HepG2 (cell line): ENCODE measurements around the gene TBC1D10B. TPM values are rescaled to one million over a fixed set of nuclear protein-coding genes. Genes with fewer than 3 reads are reported as not detected.
A peak's percentile ranks its signal among the peaks of the same experiment; 100 is the strongest.
"Not testable (repeated sequence)": the region's sequence is repeated elsewhere in the genome, so short reads cannot be mapped to it uniquely, and the experiment has no call there.

Experiments
- ATAC-seq: fragments of 200-7000 bp; cut with Tn5 transposase; 3 replicates; pipeline ENCODE4 v1.9.1; 2020; ENCODE audit warnings: mild to moderate bottlenecking, moderate library complexity
- BruUV-seq: library from RNA; stranded (reverse); fragments of 400-500 nt; replicated peaks from 2 replicates; lab custom pipeline; 2021; lab: Mats Ljungman, UMichigan
- CTCF ChIA-PET: fragments of 300-600 bp; formaldehyde crosslinking; extraction: SDS; loops from one replicate; lab custom pipeline; 2021; ENCODE audit warnings: low total read pairs, inconsistent platforms, low intra/inter-chr PET ratio; lab: Yijun Ruan, JAX
- POLR2A ChIA-PET: fragments of 350-600 bp; sonication (Branson Sonifier 250); formaldehyde crosslinking; loops from one replicate; lab custom pipeline; 2020; ENCODE audit warnings: antibody characterized with exemption, inconsistent platforms; lab: Yijun Ruan, JAX
- DNase-seq: peaks from one replicate; pipeline ENCODE4 v3.0.0-alpha.2; 2015; ENCODE audit warnings: low spot score
- FAIRE-seq: peaks from 3 replicates; lab custom pipeline; 2011; peaks lifted over from hg19 to GRCh38; lab: Jason Lieb, UNC
- H2AFZ ChIP-seq: one replicate; pipeline ENCODE4 v1.6.1; 2011; ENCODE audit warnings: low read length, inconsistent platforms
- H3K27ac ChIP-seq: fragments of 300-600 bp; 3 replicates; pipeline ENCODE4 v1.8.0; 2011; ENCODE audit warnings: mixed run types, mild to moderate bottlenecking, mixed read lengths, low read length, inconsistent platforms; ENCODE audit not compliant: insufficient read depth; ENCODE audit errors: extremely low read length
- H3K27me3 ChIP-seq, 2 experiments: fragments of 200-600 bp in 1 of 2; 2 replicates in 1 of 2; 3 replicates in 1 of 2; pipeline versions ENCODE4 v1.6.0 to v1.8.0; 2011; ENCODE audit warnings: low read length in 2 of 2, mild to moderate bottlenecking in 2 of 2, moderate library complexity in 2 of 2, inconsistent platforms in 1 of 2; ENCODE audit not compliant: insufficient read depth in 2 of 2, control insufficient read depth in 1 of 2
- H3K36me3 ChIP-seq, 2 experiments: fragments of 200-600 bp in 1 of 2; replicated peaks in 1 of 2; 2 replicates in 1 of 2; 3 replicates in 1 of 2; pipeline versions ENCODE4 v1.5.1 to v1.8.0; 2011; ENCODE audit warnings: low read length in 2 of 2, inconsistent platforms in 1 of 2; ENCODE audit not compliant: insufficient read depth in 2 of 2, control insufficient read depth in 1 of 2
- H3K4me1 ChIP-seq: 2 replicates; pipeline ENCODE4 v1.5.1; 2012; ENCODE audit warnings: low read length, inconsistent platforms; ENCODE audit not compliant: insufficient read depth
- H3K4me2 ChIP-seq: 2 replicates; pipeline ENCODE4 v1.6.0; 2011; ENCODE audit warnings: low read depth, low read length, inconsistent platforms
- H3K4me3 ChIP-seq, 3 experiments: fragments of 200-600 bp in 1 of 3; sonication (generic), shearing (Covaris generic) in 1 of 3; replicated peaks in 1 of 3; 2 replicates each; pipeline ENCODE4 v1.5.1; 2011 to 2016; ENCODE audit warnings: low read length in 3 of 3, inconsistent platforms in 2 of 3, low read depth in 2 of 3, mild to moderate bottlenecking in 2 of 3, control low read depth in 1 of 3, mixed read lengths in 1 of 3; ENCODE audit not compliant: insufficient read depth in 1 of 3
- H3K79me2 ChIP-seq: one replicate; pipeline ENCODE4 v1.6.1; 2011; ENCODE audit warnings: low read length, inconsistent platforms; ENCODE audit not compliant: insufficient read depth
- H3K9ac ChIP-seq: 2 replicates; pipeline ENCODE4 v1.6.0; 2011; ENCODE audit warnings: mild to moderate bottlenecking, low read depth, low read length, inconsistent platforms; ENCODE audit not compliant: insufficient read depth
- H3K9me3 ChIP-seq: 2 replicates; pipeline ENCODE4 v1.5.1; 2012; ENCODE audit warnings: mild to moderate bottlenecking, low read length
- H4K20me1 ChIP-seq: 2 replicates; pipeline ENCODE4 v1.6.0; 2011; ENCODE audit warnings: inconsistent platforms, mild to moderate bottlenecking, low read length, moderate library complexity; ENCODE audit not compliant: insufficient read depth
- DRAP1 ChIP-seq: IDR thresholded peaks from 2 replicates; pipeline ENCODE4 v1.6.1; 2016; ENCODE audit warnings: missing genetic modification reagents, missing compliant biosample characterization
- MXI1 ChIP-seq: IDR thresholded peaks from 3 replicates; pipeline ENCODE4 v1.6.1; 2012; ENCODE audit warnings: low read depth, low read length, inconsistent platforms, borderline replicate concordance
- SAP130 ChIP-seq: IDR thresholded peaks from 2 replicates; pipeline ENCODE4 v1.6.1; 2016; ENCODE audit warnings: low read depth
- UBTF ChIP-seq: sonication (generic); formaldehyde crosslinking; IDR thresholded peaks from 2 replicates; pipeline ENCODE4 v1.4.0; 2020; ENCODE audit warnings: mild to moderate bottlenecking, missing genetic modification reagents
- ZFX ChIP-seq: sonication (generic); formaldehyde crosslinking; IDR thresholded peaks from 2 replicates; pipeline ENCODE4 v1.4.0; 2020; ENCODE audit warnings: mild to moderate bottlenecking, low read depth, missing genetic modification reagents, moderate library complexity
- ZKSCAN5 ChIP-seq: sonication (generic); formaldehyde crosslinking; IDR thresholded peaks from 2 replicates; pipeline ENCODE4 v1.5.1; 2020; ENCODE audit warnings: mild to moderate bottlenecking, missing genetic modification reagents
- ZNF430 ChIP-seq: sonication (generic); formaldehyde crosslinking; IDR thresholded peaks from 2 replicates; pipeline ENCODE4 v1.9.0; 2021; ENCODE audit warnings: mild to moderate bottlenecking, missing genetic modification reagents
- ZNF740 ChIP-seq: sonication (generic); formaldehyde crosslinking; IDR thresholded peaks from 2 replicates; pipeline ENCODE4 v1.4.0; 2020; ENCODE audit warnings: missing genetic modification reagents
- WGBS: methylation state at CpG from one replicate; pipeline ENCODE4 v1.1.6; 2017; ENCODE audit warnings: low lambda C conversion rate; 5-methylcytosine and 5-hydroxymethylcytosine counted together
- in situ Hi-C: cut with HindIII; loops from 2 replicates; pipeline ENCODE4 v1.10.0; 2017; ENCODE audit warnings: low pct_unique_long_range_greater_than_20kb; ENCODE audit not compliant: extremely low pct_ligation_motif_present
- intact Hi-C: fragments of 100-400 bp; cut with micrococcal nuclease; formaldehyde crosslinking; loops from one replicate; pipeline ENCODE4 v1.10.0; 2022; ENCODE audit not compliant: unreplicated experiment
- polyA plus RNA-seq, 8 experiments: library from polyadenylated mRNA; depleted of rRNA in 3 of 8; stranded (reverse) in 7 of 8; unstranded in 1 of 8; fragments of >200 nt; fragmentation: Illumina TruSeq in 4 of 8; extraction: Trizol in 4 of 8; gene quantifications; 2 replicates each; pipeline versions ENCODE4 v1.2.1 to v1.2.3, GENCODE V29; 2011 to 2016; ENCODE audit warnings: low read depth in 4 of 8, missing spikeins in 1 of 8, mixed read lengths in 1 of 8; ENCODE audit not compliant: insufficient read depth in 1 of 8
- total RNA-seq, 5 experiments: library from RNA; depleted of rRNA; stranded (reverse); fragments of >200 nt; fragmentation: Illumina TruSeq; extraction: Trizol; gene quantifications; 2 replicates each; pipeline ENCODE4 v1.2.3, GENCODE V29; 2016; ENCODE audit warnings: low read depth in 1 of 5

TBC1D10B gene
- total and polyA plus RNA-seq, 2 of the 13 experiments (the other 11 are each of a cell fraction or from before 2014, with no cell fraction given) = 15.7 to 24.8 TPM

- TF ChIP-seq DRAP1 (CRISPR knock-in tag) (peak; percentile 71; the same call in 1 of the 2 replicates), ZNF740 (CRISPR knock-in tag) (peak; percentile 77; the same call in 1 of the 2 replicates), ZFX (CRISPR knock-in tag) (peak; percentile 85), UBTF (CRISPR knock-in tag) (peak; percentile 73; the same call in 1 of the 2 replicates), MXI1 (peak; percentile 5; the same call in 1 of the 3 replicates), SAP130 (CRISPR knock-in tag) (0 out of 2 replicates have a peak, but pooled peaks have one; percentile 18), ZNF430 (CRISPR knock-in tag) (peak; percentile 44; the same call in 1 of the 2 replicates), ZKSCAN5 (CRISPR knock-in tag) (peak; percentile 70; the same call in 1 of the 2 replicates)
Observed at GRCh38 chr16:30334473-30334989, 35.8 kb downstream of the TBC1D10B start (continued).

GRCh38 chr16:30324220-30324619, 46.1 kb downstream of the TBC1D10B start:
- POLR2A ChIA-PET, H3K9ac ChIP-seq, H3K27me3 ChIP-seq, intact Hi-C loops, ATAC-seq, DNase-seq, H3K4me2 ChIP-seq, CTCF ChIA-PET, BruUV-seq, in situ Hi-C loops, H3K4me1 ChIP-seq, H3K4me3 ChIP-seq, H3K27ac ChIP-seq, H4K20me1 ChIP-seq, H3K9me3 ChIP-seq, FAIRE-seq, H3K36me3 ChIP-seq, H2AFZ ChIP-seq: not testable (repeated sequence)
- 97% methylated on average over 6 of the region's 6 CpGs for WGBS
- peaks cover 35% of the 10 kb centered on the region for H3K79me2 ChIP-seq

GRCh38 chr16:30318647-30319046, 51.6 kb downstream of the TBC1D10B start:
- H3K4me2 ChIP-seq, ATAC-seq, H3K36me3 ChIP-seq, H3K9ac ChIP-seq, H4K20me1 ChIP-seq, FAIRE-seq, H3K9me3 ChIP-seq, intact Hi-C loops, BruUV-seq, H3K27ac ChIP-seq, CTCF ChIA-PET, in situ Hi-C loops, H2AFZ ChIP-seq, H3K4me1 ChIP-seq, H3K27me3 ChIP-seq, DNase-seq, H3K4me3 ChIP-seq, POLR2A ChIA-PET: not testable (repeated sequence)
- H3K79me2 ChIP-seq = peaks cover 27% of the 10 kb centered on the region
- WGBS = over 99% methylated on average over 2 of the region's 2 CpGs
